SW 1271 (cell line): ENCODE results near the gene NT5DC4.
"Not testable (repeated sequence)": the region's sequence is repeated elsewhere in the genome, so short reads cannot be mapped to it uniquely, and the experiment has no call there.

ENCODE experiments used
- DNase-seq, 2 experiments: peaks; one replicate each; lab custom pipeline; 2025; lab: John Stamatoyannopoulos, UW

NT5DC4 gene

DNA sequence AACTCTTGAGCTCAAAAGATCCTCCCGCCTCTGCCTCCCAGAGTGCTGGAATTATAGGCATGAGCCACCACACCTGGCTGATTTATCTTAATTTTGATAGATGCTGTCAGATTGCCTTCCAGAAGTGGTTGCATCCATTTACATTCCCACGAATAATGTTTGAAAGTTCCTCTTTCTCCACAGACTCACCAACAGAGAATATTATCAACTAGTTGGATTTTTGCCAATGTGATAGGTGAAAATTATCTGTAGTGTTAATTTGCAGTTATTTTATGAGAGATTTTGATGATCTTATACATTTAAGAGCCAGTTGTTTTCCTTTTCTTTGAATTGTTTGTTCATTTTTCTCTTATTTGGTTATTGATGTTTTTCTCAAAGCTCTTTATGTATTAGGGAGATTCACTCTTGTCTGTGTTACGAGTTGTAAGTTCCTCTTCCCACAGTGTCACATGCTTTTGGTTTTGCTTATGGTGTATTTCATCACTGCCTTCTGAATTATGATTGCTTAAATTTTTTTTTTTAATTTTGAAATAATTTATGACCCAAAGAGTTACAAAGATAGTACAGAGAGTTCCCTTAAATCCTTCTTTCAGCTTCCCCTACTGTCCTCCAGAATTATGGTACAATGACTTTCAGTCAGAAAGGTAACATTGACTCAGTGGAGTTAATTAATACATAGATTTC, 20.7 kb upstream of the NT5DC4 start:
- no peak for DNase-seq

DNA sequence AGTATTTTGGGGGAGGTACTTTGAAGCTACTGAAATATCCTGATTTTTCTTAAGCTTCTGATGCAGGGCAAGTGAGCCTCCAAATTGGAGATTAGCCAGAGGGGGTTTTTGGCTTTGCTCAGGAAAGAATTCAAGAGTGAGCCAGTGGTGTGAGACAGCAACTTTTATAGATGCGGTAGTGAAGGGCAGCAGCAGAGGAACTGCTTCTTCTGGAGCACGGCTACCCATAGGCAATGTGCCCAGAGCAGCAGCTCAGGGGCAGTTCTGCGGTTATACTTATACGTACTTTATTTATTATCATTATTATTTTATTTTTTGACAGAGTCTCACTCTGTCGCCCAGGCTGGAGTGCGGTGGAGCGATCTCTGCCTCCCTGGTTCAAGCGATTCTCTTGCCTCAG, 19.8 kb upstream of the NT5DC4 start:
- no peak for DNase-seq

DNA sequence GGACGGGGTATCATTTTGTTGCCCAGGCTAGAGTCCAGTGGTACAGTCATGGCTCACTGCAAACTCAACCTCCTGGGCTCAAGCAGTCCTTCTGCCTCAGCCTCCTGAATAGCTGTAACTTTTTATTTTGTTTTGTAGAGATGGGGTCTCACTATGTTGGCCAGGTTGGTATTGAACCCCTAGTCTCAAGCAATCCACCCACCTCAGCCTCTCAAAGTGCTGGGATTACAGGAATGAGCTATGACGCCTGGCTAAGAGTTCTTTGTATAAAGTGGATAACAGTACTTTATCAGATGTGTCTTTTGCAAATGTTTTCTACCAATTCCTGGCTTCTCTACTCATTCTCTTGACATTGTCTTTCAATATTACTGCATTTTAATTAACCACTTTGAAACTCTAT, 17.1 kb upstream of the NT5DC4 start:
- no peak for DNase-seq

DNA sequence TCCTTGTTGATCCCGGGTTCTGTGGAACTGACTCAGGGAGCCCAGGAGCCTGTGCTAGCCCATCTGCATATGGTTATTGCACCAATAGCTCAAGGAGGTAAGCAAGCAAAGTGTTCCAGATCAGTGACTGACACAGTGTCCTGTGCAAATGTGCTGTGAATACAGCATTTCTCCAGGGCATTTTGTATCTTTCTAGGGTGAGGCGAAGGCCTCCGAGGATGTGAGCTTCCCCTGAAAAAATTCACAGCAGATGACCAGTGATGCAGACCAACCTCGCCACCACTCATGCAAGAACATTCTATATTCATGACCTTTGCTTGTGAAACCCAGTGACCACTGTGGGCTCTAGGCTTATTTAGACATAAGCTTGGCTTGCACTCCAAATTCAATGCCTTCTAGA, 15.2 kb upstream of the NT5DC4 start:
- DNase-seq, result no peak

DNA sequence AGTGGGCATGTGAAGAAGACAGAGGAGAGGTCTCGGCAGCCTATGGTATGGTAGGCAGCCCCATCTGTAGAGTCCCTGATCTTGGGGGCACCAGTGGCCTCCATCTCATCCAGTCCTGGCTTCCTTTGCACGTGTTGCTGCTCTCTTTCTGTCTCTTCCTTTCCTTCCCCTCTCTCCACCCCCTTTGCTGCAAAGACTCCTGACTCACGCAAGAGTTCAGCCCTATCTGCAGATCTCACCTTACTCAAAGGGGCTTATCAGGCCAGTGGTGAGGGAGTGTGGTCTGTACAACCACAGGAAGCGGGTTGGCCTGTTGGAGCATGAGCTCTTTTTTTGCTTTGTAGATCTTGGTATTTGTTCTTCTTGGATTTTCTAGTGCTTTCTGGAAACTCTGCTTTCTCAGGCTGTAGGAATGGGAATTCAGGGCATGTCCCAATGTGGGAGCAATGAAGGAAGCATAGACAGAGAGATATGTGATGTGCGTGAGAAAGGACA, 14.6 kb upstream of the NT5DC4 start:
- DNase-seq, result no peak

DNA sequence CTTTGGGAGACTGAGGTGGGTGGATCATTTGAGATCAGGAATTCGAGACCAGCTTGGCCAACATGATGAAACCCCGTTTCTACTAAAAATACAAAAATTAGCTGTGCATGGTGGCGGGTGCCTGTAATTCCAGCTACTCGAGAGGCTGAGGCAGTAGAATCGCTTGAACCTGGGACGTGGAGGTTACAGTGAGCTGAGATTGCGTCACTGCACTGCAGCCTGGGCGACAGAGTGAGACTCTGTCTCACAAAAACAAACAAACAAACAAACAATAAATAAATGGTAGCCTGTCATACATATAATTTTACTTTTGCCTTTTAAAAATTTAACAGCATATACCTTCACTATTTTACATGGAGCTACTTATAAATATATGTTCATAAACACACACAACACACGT, 13.9 kb upstream of the NT5DC4 start:
- DNase-seq, result not testable (repeated sequence)

DNA sequence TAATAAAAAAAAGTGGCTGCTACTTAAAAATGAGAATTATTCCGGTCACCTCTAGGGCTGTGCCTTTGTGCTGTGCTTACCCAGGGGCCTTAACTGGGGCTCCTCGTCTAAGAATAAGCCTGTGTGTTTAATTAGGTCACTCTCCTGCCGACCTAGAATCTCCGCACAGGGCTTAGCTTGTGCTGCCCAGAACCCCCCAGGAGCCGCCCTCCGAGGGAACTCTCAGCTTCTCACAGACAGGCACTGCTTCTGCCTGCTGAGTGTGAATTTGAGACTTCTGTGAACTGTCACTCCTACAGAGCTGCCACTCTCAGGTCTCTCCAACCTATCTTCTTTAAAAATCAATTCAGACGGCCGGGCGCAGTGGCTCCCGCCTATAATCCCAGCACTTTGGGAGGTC, 11.9 kb upstream of the NT5DC4 start:
- no peak for DNase-seq

DNA sequence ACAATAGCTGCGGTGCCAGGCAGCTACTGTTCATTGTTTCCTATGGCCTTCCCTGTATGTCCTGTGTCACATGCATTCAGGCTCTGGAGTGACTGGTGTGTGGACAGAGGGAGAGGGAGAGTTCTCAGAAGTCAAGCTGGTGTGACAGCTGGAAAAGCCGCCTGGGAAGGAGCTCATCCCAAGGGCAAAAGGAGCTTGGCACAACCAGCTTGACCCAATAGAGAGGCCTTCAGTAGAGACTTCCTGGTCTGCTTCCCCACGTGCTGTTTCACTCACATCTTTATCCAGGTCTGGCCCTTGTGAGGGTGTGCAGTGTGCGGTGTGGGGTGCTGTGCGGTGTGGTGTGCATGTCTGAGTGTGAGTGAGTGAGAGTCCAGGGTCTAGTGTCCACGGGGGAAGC, 11.1 kb upstream of the NT5DC4 start:
- no peak for DNase-seq

DNA sequence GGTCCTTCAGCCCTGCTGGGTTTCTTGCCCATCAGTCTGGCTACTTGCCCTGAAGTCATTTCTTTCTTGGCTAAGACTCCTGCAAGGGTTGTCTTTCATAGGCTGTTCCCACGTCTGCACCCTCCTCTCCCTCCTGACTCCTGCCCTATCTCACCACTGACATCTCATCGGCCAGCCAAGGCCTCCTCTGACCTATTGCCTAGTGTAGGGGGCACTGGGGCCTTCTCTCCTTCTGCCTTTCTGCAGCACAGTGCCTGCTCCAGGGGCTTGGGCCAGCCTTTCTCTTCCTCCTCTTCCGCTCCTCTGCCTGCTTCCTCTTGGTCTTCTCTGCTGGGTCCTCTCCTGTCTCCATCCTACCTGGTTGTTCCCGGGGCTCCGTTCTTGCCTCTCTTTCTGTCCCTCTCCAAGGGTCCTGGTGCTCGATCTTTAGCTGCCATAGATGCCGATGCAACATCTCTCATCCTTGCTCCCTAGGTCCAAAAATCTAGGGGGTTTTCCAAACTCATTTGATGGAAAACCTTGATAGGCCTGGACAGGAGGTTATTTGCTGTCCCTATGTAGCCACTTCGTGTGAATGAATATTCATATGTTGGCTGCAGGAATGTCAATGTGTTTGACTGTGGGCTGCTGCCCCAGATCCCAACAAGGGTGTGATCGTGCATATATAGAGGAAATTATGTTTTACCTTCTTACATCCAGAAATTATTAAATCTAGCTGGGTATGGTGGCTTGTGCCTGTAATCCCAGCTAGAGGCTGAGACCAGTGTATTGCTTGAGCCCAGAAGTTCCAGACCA, 9.7 kb upstream of the NT5DC4 start:
- DNase-seq, result no peak

DNA sequence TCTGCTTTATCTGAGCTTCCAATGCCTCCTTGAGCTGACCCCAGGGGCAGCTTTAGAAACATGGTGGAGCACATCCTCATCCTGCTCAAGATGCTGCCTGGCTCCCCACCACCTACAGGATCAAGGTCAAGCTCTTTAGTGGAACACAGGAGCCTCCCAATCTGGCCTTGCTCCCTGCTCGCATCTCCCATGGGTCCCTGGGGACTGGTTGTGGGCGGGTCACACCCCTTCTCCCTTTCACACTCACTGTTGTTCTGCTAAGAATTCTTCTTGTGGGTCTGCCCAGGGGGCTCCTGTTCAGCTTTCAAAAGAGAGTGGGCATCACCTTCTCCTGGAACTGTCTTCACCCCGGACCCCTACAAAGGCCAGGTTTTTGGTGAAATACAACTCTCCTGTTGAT, 8.4 kb upstream of the NT5DC4 start:
- no peak for DNase-seq

DNA sequence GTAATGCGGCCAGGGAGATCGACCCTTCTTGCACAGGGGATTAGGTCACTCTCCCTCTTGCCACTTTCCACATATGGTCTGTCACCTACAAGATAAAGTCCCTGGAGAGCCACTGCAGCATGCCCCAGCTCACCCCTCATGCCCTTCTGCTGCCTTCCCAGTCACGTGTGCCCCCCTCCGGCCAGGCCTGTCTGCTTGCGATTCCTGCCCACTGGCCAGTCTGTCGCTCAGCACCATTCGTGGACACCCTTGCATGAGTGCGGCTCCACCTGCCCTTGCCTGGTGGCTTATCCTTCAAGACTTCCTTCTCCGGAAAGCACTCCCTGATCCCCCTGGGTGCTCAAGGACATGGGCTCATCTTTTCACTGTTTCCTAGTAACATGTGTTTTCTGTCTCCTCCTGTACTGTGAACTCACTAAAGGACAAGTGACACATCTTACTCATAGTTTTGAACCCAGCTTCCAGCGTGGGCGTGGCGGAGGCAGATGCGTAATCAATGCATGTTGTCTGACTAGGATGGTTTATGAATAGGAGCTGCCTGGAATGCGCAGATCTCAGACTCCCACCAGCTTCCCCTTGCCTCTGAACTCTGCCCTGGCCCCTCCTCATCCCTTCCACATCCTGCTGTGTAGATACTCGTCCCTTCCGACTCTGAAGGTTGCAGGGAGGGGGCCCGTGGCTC, 7.8 kb upstream of the NT5DC4 start:
- no peak for DNase-seq

DNA sequence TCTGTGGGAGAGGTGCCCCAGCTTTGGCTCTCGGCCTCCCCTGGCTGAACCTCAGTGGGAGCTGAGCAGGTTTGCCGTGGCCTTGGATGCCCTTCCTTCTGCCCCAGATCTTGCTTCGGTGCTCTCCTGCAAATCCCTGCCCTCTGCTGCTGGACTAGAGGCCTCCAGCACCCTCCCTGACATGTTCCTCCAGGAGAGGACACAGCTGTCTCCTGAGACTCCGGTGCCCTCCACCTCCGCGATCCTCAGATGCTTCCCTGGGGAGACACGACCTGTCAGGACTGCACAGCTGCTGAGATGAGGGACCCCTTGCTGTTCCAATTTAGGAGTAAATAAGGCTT, 7.3 kb upstream of the NT5DC4 start:
- DNase-seq, result no peak

DNA sequence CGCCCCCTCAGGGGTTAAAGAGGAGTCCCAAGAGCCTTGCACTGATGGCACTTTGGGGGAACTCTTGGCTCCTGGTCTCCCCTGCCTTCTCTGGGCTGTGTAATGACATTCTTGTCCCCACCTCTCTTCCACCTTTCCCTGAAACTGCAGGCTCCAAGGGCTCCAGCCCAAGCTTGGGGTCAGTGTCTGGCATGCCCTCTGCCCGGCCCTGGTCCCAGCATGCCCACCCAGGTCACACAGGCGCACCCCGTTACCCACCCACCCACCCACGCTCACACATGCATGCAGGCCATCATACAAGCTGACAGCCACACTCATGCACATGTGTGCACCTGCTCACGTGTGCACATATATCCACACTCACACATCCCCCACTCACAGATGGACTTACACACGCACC, 6.9 kb upstream of the NT5DC4 start:
- no peak for DNase-seq

DNA sequence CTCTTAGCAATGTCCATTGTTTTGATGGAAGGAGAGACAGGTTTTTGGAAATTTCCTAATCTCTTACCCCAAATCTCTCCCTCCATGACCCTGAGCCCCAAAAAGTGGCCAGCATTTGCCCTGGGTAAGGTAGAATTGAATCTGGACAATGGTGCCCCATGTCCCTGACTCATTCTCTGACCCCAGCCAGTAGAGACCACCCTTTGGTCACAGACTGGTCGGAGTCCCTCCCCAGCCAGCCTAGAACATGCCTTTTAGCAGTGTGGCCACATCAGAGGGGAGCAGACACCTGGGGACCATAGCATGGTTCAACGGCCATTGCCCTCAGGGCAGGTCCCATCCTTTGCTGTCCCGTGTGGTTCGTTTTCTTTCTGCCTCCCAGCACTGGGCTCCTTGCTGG, 6.5 kb upstream of the NT5DC4 start:
- no peak for DNase-seq

DNA sequence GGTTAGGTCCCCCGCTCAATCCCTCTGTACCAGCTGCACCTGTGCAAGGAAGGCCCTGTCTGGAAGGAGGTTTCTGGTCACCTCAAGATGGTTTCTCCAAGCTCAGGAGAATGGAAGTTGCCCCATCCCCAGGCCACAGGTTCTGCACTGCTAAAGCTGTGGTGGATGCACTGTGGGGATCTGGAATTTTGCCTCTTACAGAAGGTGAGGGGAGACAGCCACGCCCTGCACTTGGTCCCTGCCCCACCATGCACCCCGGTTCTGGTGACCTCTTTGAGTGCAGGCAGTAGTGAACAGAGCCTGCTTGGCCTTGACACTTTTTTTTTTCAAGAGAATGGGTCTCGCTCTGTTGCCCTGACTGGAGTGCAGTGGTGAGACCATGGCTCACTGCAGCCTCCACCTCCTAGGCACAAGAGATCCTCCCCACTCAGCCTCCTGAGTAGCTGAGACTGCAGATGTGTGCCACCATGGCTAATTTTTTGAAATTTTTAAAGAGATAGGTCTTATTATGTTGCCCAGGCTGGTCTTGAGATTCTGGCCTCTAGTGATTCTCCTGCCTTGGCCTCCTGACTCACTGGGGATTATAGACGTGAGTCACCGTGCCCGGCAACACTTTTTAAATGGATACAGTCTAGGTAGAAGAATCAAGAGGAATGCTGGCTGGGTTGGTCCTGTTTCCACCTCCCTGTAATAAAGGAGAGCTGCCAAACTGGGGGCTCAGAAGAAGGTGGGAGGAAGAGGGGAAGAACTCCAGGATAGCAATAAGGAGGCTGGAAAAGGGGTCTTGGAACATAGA, 5.8 kb upstream of the NT5DC4 start:
- peak in 1 of 2 experiments; percentile 16 for DNase-seq

DNA sequence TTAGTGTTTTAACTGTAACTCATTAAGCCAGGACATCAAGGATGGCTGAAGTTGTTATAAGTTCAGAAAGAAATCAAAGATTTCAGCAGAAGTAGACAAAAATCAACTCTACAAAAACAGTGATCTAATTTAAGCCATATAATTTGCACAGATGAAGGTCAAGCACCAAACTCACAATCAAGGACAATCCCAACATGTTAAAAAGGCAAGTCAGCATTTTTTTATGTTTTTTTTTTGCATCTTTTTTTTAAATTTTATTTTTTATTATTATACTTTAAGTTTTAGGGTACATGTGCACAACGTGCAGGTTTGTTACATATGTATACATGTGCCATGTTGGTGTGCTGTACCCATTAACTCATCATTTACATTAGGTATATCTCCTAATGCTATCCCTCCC, 4.7 kb upstream of the NT5DC4 start:
- DNase-seq, result not testable (repeated sequence)

DNA sequence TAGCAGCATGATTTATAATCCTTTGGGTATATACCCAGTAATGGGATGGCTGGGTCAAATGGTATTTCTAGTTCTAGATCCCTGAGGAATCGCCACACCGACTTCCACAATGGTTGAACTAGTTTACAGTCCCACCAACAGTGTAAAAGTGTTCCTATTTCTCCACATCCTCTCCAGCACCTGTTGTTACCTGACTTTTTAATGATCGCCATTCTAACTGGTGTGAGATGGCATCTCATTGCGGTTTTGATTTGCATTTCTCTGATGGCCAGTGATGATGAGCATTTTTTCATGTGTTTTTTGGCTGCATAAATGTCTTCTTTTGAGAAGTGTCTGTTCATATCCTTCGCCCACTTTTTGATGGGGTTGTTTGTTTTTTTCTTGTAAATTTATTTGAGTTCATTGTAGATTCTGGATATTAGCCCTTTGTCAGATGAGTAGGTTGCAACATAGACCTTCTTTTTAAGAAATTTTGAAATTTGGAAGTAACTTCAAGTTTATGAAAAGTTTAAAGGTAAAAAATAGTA, 3.9 kb upstream of the NT5DC4 start:
- not testable (repeated sequence) for DNase-seq

DNA sequence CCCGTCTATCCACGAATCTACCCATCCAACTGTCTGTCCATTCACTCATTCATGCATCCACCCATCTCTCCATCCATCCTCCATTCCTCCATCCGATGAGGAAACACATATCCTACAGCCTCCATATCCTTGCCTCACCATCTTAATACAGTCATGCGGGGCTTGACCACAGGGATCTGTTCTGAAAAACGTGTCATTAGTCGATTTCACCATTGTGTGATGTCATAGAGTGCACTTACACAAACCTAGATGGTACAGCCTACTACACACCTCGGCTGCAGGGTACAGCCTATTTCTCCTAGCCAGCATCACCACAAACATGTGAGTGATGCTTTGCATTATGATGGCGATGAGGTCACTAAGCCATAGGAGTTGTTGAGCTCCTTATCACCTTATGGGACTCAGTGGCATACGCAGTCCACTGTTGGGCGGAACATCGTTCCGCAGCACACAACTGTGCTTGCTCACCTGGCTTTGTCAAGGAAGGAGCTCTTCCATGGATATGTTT, 1.9 kb upstream of the NT5DC4 start:
- no peak for DNase-seq

DNA sequence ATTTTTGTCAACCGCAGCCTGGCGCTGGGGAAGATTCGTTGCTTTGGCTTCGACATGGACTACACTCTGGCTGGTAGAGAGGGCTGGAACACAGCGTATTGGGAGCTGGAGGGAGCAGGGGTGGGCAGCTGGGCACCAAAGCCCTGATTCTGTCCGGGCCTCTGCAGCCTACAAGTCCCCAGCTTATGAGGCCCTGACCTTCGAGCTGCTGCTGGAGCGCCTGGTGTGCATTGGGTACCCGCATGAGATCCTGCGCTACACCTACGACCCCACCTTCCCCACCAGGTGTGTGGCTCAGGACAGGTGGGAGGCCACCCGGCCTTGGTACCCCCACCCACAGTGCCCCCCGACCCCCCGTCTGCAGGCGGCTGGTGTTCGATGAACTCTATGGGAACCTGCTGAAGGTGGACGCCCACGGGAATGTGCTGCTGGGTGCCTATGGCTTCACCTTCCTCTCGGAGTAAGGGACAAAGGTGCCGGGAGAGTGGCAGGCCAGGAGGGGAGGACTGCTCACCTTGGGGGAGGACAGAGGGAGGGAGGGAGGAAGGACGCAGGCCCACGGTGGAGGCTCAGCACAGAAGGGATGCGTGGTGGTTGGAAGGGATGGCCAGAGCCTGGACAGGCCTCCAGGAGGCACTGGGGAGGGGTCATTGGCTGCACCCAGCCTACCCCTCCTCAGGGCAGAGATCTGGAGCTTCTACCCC, 1.2 kb downstream of the NT5DC4 start:
- DNase-seq, result no peak

DNA sequence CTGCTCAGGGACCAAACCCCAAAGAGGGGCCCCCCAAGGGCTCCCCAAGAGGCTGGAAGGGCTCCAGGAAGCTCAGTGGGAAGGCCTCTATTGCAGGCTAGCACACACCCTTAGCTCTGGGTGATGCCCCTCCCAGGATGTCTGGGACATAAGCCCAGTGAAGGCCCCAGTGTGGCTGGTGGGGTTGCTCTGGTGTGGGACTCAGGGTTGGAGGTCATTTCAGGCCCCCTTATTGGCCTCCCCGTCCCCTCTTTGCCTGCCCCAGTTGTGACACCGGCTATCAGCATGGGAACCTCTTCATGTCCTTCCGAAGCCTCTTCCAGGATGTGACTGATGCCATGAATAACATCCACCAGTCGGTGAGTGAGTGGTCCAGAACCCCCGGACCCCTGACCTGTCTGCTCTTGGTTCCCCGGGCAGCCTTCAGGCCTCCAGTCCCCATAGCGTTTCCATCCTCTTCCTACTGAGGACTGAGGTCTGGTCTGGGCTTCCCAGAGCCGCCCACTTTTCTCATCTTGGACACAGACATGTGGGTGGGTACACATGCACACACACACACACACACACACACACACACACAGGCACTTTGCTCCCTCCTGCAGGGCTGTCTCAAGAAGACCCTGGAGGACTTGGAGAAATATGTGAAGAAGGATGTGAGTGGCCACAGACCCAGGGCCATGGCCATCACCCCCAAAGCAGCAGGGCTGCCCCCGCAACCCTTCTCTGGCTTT, 2.2 kb downstream of the NT5DC4 start:
- DNase-seq, result no peak

DNA sequence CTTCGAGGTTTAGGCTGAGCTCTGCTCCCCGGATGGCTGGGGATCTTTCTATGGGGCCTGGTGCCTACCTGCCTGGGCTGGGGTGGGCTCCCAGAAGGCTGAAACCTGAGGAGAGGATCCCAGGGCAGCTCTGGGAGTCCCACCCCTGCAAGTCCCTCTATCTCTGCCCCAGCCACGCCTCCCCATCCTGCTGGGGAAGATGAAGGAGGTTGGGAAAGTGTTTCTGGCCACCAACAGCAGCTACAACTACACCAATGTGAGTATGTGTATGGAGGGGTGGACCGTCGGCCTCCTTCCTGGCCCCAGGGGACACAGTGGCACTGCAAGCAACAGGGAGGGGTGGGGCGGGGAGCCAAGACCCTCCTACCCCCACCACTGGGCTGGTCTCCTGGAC, 2.7 kb downstream of the NT5DC4 start:
- DNase-seq, result no peak
